H54 (cell line): ENCODE data around the gene ACIN1.

Experiments
- DNase-seq: peaks from one replicate; pipeline ENCODE4 v3.0.0; 2011; ENCODE audit warnings: low spot score, mixed read lengths; ENCODE audit not compliant: insufficient read length
- FAIRE-seq: peaks from 3 replicates; lab custom pipeline; 2011; peaks lifted over from hg19 to GRCh38; lab: Jason Lieb, UNC
- POLR2A ChIP-seq: IDR thresholded peaks from 2 replicates; pipeline ENCODE4 v1.6.1; 2011; ENCODE audit warnings: low read depth, mild to moderate bottlenecking, low read length

The ACIN1 gene

GRCh38 chr14:23106747-23107045 is 11.8 kb upstream of the ACIN1 start:
- no peak for TF ChIP-seq POLR2A
- FAIRE-seq (no peak), DNase-seq (no peak)

GRCh38 chr14:23105348-23105824 is 10.4 kb upstream of the ACIN1 start:
- FAIRE-seq, result no peak
- no peak for TF ChIP-seq POLR2A

GRCh38 chr14:23104591-23105347 is 9.8 kb upstream of the ACIN1 start, which contains the start of gene CIROP:
Gene CIROP, minus strand, starts transcription at chr14:23104989. Its CDS starts 69 bp downstream, at chr14:23104920.
- no peak for FAIRE-seq
- TF ChIP-seq POLR2A, result no peak
- DNase-seq, result no peak

More at GRCh38 chr14:23105348-23105824, 10.4 kb upstream of the ACIN1 start:
- DNase-seq, result no peak

- FAIRE-seq, result no peak
Measured at GRCh38 chr14:23104070-23104590, 9.2 kb upstream of the ACIN1 start.

GRCh38 chr14:23103581-23103980 is 8.6 kb upstream of the ACIN1 start:
- FAIRE-seq (no peak), DNase-seq (no peak)
- TF ChIP-seq POLR2A, result no peak

More at GRCh38 chr14:23104070-23104590, 9.2 kb upstream of the ACIN1 start:
- no peak for DNase-seq
- no peak for TF ChIP-seq POLR2A

- no peak for FAIRE-seq
- no peak for TF ChIP-seq POLR2A
- DNase-seq, result no peak
Measured at GRCh38 chr14:23102801-23103200, 7.9 kb upstream of the ACIN1 start.

GRCh38 chr14:23101986-23102625 is 7.2 kb upstream of the ACIN1 start:
- no peak for FAIRE-seq
- TF ChIP-seq POLR2A, result no peak
- DNase-seq, result no peak

- no peak for FAIRE-seq
- no peak for TF ChIP-seq POLR2A
Measured at GRCh38 chr14:23101213-23101970, 6.5 kb upstream of the ACIN1 start.

GRCh38 chr14:23099212-23099861 is 4.4 kb upstream of the ACIN1 start:
- FAIRE-seq (no peak), DNase-seq (no peak)
- no peak for TF ChIP-seq POLR2A

More at GRCh38 chr14:23101213-23101970, 6.5 kb upstream of the ACIN1 start:
- no peak for DNase-seq

- FAIRE-seq (no peak), DNase-seq (no peak)
- no peak for TF ChIP-seq POLR2A
Measured at GRCh38 chr14:23097786-23098185, 2.9 kb upstream of the ACIN1 start.

GRCh38 chr14:23095196-23096108 is 516 bp upstream of the ACIN1 start, which contains the start of gene C14orf119:
Gene C14orf119, plus strand, starts transcription at chr14:23095505. Its CDS starts 2,154 bp downstream, at chr14:23097659.
- peak; percentile 72 for DNase-seq
- TF ChIP-seq POLR2A, result peak; percentile 56; the same call in 1 of the 2 replicates
- FAIRE-seq, result peak; percentile 91

- no peak for TF ChIP-seq POLR2A
- FAIRE-seq (no peak), DNase-seq (no peak)
Measured at GRCh38 chr14:23093991-23094665, 808 bp downstream of the ACIN1 start.
